Stimulated activated CD8-positive, alpha-beta memory T cell treated with anti-CD3 and anti-CD28 coated beads, Interleukin-2, amount 100 ng/mL, for 48 hours (primary cell): ENCODE measurements around the gene PRRT1.
"Not testable (repeated sequence)": the region's sequence is repeated elsewhere in the genome, so short reads cannot be mapped to it uniquely, and the experiment has no call there.

Experiments used
- DNase-seq, 2 donors: peaks; one replicate each; pipeline ENCODE4 v3.0.0-alpha.2; 2020; ENCODE audit warnings: low read depth in 2 of 2

Gene PRRT1

DNA sequence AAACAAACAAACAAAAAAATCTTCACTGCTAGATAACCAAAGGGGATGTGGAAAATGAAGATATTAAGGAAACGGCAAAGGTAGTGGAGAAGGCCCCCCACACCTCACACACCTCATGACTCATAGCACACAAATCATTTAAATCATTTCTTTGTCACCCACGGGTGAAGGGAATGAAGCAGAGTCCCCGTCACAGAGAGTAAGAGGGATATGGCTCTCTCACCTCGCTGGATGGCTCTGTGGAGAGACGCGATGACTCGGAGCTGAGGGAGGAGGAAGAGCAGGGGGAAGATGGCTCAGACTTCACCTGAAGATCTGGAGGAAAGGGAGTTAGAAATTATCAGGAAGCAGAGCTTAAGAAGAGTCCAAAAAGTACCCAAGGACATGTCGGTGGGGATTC lies 24.9 kb downstream of the PRRT1 start:
- no peak for DNase-seq

DNA sequence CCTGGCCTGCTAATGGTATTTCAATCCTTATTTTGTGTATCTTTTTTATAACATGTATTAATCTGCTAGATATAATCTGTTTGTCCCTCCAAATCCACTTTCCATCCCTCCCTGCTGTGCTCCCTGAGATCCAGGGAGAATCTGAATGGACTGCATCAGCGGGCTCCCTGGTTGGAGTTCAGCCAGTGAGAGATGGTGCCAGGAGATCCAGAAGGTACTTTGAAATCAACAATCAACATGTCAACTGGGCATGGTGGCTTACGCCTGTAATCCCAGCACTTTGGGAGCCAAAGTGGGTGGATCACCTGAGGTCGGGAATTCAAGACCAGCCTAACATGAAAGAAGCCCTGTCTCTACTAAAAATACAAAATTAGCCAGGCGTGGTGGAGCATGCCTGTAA lies 28.1 kb downstream of the PRRT1 start:
- no peak for DNase-seq

DNA sequence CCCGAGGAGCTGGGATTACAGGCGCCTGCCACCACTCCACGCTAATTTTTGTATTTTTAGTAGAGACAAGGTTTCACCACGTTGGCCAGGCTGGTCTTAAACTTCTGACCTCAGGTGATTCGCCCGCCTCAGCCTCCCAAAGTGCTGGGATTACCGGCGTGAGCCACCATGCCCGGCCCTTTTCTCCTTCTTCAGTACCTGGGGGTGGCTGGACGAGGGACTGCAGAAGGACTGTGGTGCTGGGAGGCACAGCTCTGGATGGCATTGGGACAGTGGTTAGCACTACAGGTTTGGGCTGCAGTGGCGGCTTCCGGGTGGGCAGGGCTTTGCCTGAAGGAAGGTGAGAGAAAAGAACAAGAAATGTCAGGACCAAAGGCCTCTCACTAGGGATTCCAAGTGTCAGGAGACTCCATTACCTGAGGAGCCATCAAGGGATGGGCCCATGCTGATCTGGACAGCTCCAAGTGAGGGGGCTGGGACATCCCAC lies 31.1 kb downstream of the PRRT1 start:
- DNase-seq, result no peak

DNA sequence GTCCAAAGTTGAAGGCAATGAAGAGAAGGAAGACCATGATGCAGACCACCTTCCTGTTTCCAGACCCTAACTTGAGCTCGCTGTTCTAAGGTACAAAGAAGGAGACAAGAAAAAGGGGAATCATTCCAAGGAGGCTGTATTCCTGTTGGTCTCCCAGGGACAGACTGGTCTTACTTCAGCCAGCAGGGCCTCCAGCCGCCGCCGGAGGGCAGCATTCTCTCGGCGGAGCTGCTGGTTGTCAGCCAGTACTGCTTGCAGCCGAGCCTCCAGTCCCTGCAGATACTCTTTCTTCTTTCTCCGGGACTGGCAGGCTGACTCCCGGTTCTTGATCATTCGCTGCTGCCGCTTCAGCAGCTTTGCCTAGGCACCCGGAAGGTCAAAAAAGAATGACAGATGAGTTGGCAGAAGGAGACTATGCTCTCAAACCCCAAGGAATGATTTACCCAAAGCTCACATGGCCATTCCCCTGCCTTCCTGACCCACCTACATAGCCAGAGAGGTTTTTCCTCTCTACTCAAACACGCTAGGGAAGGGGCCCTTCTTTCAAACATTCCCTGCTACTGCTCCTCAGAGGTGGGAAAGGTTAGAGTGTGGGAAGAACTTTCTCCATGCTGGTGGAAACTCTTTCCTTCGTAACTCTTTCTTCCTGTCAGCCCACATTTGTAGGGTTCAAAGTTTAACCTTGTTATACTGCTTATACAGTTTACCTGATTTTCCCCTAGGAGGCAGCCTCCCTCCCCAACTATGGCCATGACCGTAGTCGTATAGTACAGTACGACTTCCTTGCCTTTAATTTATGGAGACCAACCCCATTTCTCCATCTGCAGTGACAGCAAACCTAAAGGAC lies 32.7 kb downstream of the PRRT1 start:
- peak; percentile 54 to 57 for DNase-seq

DNA sequence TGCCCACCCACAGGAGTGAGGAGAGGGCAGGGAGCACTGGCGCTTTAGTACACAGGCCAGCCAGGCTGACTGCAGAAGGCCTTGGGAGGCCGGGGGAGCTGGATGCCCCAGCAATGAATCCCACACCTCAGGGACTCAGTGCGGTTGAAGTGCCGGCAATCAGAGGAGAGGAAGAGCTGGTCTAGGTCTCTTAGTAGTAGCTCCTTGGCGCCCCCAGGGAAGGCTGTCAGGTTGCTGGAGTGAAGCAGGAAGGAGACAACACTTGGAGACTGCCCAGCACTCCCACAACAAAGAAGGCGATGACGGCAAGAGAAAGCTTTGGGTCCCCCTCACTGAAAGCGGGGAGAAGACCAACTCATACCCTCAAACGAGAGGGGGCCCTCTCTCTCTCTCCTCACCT lies 34.3 kb downstream of the PRRT1 start:
- DNase-seq, result no peak

DNA sequence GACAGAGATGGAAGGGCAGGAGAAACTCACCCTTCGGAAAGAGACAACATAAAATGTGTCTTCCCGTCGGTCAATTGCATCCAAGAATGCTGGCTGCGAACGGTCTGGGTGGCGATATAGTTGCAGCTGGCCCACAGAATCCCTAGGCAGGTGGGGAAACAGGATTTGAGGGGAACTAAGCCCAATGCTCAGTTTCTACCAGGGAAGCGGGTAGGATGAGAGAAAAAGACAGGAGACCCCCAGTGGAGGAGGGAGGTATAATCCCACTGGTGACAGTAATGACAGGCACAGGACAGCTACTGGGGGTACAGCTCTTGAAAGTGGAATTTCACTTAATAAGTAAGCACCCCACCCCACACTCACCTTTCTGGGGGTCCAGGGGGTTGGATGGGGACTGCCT lies 35.1 kb downstream of the PRRT1 start:
- no peak for DNase-seq

DNA sequence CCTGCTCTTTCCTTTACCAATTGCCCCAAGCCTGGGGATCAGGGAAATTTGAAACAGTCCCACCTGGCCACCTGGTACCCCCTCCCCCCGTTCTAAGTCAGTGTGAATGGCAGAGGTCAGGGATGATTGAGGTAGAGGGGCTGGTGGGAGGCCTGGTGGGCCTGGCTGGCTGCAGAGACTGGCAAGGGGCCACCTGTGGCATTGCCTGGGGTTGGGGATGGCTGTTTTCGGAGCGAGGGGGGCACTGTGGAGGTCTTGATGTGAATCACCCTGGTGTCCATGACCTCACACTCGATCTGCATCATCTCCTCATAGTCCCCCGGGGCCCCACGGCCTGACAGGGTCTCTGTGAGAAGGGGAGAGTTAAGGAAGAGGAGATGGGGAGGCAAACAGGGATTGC lies 36.1 kb downstream of the PRRT1 start:
- DNase-seq, result no peak

DNA sequence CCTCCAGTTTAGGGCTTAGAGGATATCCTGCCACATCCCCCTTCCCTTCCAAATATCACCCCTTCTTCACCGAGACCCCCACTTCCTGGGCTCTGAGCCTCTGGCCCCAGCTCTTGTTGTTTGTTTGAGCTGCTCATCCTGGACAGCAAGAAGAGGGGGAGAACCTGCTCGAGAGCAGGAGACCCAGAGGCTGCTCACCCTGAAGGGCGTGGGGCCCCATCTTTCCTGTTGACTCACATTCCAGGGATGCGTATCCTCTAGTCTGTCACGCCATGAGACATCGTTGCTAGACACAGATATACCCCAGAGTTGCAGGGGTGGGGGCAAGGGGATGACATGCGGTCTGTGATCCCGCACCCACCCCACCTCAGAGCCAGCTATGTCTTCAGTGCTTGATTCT lies 36.9 kb downstream of the PRRT1 start:
- DNase-seq, result no peak

DNA sequence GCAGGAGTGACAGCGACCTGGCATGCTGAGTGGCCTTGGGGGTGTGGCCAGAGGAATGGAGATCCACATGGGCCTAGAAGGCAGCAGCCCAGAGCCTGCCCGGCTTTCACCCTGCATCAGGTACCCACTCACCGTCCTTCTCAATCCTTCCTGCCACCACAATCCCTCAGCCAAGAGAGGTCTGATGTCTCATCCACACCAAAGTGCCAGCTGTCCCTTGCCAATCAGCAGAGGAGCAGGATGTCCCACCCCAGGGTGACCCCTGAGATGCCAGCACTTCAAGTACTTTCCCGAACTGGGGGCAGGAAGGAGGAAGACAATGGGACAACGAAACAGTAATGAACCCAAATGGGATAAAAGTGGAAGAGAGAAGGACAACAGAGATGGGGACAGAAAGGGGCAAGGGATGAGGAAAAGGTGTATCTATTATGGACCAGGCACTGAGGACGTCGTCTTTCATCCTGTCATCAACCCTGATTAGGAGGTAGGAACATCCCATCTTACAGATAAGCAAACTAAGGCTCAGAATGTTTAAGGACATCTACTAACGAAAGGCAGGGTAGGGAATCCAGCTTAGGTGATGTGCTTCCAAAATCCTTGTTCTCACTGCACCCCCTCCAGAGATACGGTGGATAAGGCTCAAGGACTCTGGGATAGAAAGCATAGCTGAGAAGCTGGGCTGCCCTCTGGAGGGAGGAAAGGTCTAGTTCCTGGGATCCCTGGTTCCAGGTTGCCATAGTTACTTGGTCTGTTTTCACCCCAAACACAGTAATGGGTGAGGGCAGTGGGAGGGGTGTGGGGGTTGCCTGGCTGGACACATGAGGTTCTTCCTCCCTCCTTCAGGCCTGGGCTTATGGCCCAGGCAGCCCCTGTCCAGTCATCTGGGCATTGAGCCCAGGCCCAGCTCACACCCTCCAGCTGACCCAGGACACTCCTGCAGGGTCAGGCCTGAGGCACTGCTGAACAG lies 38.1 kb downstream of the PRRT1 start:
- DNase-seq, result no peak

DNA sequence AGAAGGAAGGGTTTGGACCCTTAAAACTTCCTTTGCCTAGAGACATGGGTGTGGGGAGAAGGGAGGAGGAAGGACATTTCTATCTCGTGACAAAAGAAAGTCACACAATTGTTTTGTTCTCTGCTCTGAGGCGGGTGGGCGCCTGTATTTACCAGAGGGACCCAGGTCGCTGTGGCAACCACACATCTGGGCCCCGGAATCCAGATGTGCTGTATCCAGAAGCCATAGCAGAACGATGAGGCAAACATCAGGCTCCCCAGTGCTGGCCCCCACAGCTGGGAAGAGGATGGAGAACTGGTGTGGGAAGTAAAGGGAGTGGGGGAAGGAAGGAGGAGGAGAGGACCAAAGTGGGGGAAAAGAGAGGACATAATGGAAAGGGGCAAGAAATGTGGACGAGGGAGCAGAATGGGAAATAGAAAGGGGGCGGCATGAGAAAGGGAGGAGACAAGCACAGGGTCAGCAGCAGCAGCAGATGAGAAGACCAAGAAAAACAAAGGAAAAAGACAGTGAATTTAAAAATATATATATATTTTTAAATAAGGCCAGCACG lies 39.2 kb downstream of the PRRT1 start:
- DNase-seq, result no peak

DNA sequence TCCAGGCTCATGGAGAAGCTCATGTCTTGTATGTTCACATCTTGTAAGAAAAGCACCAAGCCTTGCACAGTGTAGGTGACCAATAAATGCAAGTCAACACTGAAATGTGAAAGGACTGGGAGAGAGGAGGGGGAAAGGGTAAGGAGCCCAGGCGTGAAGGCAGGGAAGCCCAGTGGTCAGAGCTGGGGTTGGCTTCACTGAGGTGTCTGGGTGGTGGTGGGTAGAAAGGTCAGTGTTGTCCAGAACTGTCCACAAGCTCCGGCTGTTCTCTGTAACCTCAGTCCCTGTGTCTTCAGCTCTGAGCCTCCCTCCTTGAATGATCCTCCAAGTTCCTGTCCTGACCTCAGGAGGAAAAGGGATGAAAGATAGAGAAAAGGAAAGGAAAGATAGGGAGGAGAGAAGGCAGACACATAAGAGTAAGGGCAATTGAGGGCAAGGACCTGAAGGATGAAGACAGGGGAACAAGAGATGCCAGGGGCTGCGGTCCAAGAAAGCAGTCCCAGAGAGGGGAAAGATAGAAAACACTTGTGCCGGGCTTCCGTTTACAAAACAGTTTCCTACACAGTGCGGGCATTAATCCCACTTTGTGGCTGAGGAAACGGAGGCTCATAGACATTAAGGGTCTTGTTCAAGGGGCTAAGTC lies 40.2 kb downstream of the PRRT1 start:
- no peak for DNase-seq

DNA sequence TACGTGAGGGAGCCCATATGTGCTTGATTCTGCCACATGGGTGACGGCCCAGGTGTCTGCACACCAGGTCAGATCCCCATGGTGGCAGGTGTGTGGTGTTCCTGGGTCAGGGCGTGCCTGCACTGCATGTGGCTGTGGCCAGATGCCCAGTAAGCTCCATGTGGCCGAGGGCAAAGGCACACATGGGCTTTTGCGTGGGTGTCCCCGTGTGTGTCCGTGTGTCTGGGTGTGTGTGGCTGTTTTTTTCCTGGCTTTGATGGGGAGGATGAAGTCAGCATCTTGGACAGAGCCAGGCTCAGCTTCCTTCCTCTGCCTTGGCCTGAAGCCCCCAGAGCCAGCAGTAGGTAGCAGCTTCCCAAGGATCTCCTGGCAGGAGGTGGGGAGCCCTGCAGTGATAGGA lies 41.1 kb downstream of the PRRT1 start:
- DNase-seq, result no peak

DNA sequence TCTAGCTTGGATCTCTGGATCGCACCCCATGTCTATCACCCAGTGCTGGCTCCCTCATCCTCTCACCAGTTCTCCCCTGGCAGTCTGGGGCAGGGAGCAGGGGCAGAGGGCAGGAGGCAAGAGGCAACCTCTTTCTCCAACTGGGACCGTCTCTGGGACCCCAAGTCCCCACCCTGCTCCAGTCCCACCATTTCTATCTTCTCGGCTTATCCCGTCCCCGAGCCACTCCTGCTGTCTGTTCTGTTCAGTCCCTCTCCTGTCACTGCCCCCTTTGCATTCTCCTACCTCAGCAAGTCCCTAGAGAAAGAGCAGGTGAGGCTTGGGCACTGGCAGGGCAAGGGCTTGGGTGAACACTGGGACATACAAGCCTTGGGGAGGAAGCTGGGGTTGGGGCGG lies 42.0 kb downstream of the PRRT1 start:
- DNase-seq, result no peak

DNA sequence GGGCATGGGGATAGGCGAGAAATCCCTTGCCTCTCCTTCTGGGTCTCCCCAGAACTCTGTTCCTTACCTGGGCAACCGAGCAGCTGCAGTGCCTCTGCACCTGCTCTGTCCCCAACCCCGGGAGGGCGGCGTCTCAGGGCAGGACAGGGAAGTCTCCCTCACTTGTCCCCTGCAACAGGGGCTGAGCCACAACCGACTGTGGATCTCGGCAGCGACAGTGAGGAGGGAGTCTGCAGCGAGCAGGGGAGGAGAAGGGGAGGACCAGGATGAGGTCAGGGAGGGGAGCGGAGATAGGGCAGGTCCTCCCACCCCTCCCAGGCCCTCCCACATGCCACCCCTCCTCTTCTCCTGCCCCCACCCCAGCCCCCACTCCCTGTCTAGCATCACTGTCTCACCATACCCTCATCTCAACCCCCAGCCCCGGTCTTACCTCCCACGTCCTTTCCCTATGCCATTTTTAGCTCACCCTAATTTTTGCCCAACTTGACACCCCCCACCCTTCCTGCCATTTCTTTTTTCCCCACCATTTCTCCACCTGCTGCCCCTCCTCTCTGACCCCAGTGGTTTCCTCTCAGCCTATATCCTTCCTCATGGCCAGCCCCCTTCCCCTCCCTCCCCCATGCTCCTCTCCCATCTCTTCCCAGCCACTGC lies 42.5 kb downstream of the PRRT1 start, which contains the start of gene TNXB:
Gene TNXB (minus strand): TSS at position 225 of the 651 bp plus-strand sequence. CDS start 11,140 bp downstream, outside the sequence.
- no peak for DNase-seq

DNA sequence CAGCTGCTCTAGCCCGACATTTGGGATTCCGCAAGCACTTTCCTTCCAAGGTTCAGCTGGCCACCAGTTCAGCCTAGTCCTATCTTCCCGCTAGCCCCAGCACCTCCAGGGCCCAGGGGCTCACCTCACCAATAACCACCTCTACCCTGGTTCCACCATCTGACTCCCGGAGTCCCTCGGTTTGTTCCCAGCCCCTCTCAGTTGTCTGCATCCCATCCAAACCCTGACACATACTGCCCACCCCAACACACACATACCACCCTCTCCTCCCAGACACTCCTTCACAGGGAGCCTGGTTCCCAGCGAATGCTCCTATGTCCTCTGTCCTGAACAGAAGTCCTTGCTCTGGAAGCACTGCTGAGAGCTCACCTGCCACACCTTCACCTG lies 43.0 kb downstream of the PRRT1 start:
- DNase-seq, result no peak

DNA sequence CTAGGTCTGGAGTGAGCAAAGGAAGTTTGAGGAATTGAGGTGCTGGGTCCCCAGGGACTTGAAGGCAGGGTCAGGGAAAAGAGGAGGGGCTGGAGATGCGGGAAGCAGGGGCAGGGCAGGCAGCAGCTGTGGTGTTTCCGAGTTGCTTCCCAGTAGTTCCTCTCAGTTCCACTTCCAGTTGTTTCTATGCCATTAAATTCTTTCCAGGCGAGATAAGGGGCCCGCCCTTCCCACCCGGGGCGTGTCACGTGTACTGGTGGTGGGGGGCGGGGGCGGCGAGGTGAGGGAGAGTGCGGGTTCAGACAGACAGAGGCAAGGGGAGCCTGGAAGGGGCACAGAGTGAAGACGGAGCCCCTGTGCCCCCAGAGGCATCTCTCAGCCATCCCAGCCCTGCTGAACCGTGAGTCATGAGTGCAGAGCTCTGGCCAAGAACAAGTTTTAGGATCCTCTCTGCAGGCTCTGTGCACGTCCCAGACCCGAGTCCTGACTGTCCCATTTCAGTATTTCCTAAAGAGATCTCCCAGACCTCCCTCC lies 43.6 kb downstream of the PRRT1 start:
- DNase-seq, result no peak

DNA sequence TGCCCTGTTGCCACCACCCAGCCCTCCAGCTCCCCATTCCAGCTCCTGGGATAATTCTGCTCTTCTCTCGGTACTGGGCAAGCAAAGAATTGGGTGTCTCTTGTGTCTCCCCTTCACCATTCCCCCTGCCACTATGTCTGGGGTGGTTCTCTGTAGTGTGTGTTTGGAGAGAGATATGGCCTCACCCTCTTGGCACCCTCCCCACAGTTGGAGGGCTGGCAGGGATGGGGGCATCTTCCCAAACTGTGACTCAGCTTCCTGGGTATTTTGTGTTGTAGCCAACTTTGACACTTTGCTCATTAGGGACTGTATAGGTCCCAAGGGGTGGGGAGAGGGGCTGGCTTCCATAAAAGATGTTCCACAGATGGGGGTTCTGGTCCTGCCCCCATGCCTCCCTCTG lies 44.3 kb downstream of the PRRT1 start:
- DNase-seq, result no peak

DNA sequence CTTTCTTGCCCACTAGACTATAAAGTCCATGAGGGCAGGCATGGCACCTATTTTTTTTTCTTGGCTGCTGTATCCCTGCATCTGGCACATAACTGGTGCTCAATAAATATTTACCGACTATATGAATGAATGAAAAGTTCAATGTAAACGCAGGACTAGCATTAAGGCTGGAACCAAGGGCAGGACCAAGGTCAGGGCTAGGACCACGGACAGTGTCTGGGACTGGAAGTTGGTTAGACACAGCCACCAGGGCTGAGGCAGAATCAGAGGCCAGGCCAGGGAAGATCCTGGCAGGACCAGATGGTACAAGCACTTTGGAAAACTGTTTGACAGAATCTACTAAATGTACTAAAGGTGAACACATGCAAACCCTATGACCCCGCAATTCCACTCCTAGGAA lies 46.3 kb downstream of the PRRT1 start:
- DNase-seq, result no peak

DNA sequence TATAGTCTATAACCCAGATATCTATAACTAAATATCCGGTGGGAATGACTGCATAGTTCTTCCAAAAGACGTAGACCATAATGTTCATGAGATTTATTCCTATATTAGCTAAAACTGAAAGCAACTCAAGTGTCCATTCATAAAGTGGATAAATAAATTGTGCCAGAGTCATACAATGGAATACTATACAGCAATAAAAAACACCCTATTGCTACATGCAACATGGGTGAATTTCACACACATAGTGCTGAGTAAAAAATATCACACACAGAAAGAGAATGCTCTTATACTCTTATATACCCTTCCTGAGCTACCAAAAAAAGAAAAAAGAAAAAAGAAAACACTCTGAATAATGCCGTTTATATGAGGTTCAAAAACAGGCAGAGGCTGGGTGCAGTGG lies 49.5 kb downstream of the PRRT1 start:
- DNase-seq, result no peak

DNA sequence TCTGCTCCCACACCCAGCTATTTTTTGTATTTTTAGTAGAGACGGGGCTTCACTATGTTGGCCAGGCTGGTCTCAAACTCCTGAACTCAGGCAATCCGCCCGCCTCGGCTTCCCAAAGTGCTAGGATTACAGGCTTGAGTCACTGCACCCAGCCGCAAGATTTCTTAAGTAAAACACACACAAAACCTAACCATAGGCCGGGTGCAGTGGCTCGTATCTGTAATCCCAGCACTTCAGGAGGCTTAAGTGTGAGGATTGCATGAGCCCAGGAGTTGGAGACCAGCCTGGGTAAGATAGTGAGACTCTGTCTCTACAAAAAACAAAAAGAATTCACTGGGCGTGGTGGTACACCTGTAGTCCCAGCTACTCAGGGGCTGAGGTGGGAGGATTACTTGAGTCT lies 51.5 kb downstream of the PRRT1 start:
- not testable (repeated sequence) for DNase-seq
